Measurements from ENCODE around the gene SORCS3.

SORCS3 gene

DNA sequence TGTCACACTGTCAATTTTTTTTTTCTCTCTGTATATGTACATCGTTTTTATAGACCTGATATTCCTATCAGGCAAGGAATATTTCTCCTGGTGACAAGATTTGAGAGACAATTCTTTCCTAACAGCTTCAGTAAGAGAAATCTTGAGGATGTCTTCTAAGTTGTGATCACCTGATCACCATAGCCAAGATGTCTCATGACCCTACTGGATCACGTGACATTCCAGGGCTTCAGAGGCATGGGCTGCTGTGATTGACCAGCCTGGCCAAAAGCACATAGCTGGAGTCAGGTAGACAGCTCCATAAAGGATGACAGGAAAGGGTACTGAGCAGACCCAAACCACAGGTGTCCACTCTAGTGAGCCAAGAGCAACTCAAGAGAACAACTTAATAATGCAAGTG lies 444.9 kb downstream of the SORCS3 start:
- no peak for DNase-seq (ENCODE audit: low read depth in 2 of 2)

DNA sequence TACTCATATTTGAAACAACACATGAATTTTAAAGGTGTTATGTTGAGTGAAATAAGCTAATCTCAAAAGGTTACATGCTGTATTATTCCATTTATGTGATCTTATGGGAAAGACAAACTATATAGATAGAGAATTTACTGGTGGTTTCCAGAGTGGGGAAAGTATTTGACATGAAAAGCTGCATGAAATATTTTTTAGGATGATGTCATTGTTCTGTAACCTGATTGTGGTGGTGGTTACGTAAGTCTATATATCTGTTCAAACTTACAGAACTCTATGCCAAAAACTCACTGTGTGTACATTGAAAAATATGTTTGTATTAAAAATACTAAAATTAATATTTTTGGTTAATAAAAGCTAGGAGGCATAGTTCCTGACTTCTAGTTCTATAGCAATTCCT lies 453.0 kb downstream of the SORCS3 start:
- DNase-seq (ENCODE audit: low read depth in 2 of 2): no peak

DNA sequence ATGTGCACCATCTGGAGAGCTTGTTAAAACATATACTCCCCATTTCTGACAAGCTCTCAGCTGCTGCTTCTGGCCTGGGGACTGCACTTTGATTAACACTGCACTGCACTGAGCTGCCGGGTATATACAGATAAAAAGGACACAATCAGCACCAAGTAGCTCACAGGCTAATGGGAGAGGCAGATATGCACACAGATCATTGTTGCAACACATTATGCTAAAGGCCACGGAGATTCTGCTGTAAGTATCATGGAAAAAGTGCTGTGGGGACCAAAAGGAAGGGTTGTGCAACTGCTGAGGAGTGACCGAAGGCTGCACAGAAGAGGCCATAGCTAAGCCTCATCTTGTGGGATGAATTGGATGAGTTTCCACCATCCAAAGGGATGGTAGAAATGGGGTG lies 455.2 kb downstream of the SORCS3 start:
- no peak for DNase-seq (ENCODE audit: low read depth in 2 of 2)

DNA sequence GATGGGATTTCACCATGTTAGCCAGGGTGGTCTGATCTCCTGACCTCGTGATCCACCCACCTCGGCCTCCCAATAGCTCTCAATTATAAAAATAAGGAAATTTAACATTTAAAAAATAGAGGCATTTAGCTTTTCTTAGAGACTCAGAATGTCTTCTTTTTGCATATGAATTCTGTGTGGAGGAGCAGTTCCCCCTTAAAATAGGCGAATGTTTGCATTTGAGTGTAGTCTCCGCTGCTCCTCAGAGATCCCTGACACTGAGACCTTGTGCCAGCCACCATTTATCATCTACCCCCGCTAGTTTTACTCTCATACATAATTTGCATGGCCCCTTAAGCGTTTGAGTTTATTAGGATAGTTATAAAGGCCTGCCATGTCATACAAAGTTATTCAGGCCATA lies 461.9 kb downstream of the SORCS3 start:
- DNase-seq (ENCODE audit: low read depth in 2 of 2): no peak

DNA sequence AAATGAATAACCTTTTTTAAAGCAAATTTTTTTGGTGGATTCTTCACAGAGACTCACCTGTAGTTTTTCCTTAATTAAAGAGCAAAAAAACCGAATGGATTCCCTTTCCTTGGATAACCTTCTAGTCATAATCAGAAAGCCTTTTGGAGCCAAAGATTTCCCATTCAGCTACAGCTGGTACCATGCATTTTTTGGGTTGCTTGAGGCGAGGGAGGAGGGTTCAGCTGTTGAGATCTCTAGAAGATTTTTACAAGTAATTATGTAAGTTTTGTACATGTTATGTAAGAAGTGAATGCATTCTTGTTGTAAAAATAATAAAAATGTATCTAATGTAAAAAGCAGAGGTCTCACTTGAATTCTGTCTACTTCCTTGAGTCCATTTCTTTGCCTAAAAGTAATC lies 463.2 kb downstream of the SORCS3 start:
- DNase-seq (ENCODE audit: low read depth in 2 of 2): no peak

DNA sequence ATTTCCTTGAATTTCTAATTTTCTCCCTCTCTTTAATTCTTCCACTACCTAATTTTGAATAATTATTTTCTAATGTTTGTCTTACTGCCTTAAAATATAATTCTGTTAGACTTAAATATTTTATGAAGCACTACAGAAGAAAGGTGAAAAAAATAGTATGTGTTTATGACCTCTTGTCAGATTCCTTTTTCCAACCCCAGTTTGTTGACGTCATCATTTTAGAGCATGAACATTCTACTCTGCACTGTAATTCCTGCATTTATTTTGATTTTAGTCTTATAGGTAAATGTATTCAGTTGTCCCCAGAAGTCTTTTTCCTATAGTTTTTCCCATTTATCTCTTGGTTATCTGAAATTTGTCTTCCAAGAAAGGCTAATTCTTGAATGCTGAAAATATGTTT lies 468.1 kb downstream of the SORCS3 start:
- no peak for DNase-seq (ENCODE audit: low read depth in 2 of 2)

DNA sequence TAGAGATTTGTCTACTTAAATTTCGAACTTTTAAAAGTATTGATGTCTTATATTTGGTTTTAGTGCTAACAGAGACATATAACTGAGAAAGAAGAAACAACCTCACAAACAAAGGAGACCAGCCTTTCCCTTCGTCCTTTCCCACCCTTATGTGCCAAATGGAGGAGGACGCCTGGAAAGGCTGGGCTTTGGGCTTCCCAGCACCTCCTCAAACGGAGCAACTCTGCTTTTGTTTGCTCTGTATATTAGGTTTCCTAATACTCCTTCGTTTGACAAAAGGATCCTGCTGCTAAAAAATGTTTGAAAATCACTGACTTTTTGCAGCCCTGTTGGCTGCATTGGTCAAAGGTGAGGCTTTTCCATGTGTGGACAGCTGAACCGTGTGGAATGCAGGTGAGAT lies 471.8 kb downstream of the SORCS3 start:
- DNase-seq (ENCODE audit: low read depth in 2 of 2): no peak

DNA sequence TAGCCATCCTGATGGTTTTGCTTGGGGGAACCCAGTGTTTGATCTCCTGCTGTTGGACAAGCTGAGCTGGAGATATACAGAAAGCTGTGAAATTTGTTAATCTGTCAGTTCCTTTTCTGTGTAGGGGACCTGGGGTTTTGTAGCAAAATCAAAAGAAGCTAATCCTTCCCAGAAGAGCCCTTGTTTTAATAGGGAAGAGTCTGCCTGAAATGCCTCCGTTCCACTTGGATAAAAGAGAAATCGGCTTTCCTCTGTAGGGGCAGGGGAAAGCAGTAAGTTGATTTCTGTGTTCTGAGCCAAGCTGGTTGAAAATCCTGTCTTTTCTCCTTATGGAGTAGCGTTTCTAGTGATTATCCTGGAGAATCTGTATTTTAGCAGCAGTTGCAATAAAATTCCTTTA lies 472.6 kb downstream of the SORCS3 start:
- DNase-seq (ENCODE audit: low read depth in 2 of 2): no peak

DNA sequence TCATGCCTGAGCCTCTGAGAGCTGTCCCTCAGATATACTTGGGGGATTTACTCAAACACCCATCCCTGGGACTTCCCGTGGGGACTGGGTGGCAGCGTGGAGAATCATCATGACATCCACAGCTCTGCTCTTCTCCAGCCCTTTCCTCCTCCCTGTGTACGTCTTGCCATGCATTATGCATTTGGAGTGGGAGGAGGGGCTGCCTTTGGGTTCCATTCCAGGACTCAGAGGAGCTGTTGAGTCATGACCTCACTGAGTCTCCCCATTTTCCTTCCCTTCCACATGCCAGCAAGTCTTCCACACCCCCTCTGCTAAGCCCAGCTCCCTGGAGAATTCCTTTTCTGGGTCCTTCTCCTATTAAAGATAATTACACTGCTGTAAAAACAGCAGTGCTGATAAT lies 480.7 kb downstream of the SORCS3 start:
- DNase-seq (ENCODE audit: low read depth in 2 of 2): no peak

DNA sequence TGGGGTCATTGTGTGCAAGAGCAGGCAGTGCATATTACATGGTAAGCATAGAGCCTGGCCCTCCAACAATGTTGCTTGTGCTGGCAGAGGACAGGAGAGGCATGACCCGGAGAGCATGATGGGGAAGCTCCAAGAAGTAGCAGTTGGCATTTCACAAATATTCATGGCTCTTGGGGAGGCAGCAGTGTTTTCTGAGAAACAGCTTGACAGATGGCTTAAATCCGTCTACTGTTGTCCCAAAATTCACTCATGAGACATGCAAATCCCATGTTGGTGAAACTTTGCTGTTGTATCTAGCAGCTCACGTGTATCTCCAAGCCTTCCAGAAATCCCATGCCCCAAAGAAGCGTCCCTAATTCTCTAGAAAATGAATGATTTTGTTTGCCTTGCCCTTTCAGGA lies 487.0 kb downstream of the SORCS3 start:
- no peak for DNase-seq (ENCODE audit: low read depth in 2 of 2)

DNA sequence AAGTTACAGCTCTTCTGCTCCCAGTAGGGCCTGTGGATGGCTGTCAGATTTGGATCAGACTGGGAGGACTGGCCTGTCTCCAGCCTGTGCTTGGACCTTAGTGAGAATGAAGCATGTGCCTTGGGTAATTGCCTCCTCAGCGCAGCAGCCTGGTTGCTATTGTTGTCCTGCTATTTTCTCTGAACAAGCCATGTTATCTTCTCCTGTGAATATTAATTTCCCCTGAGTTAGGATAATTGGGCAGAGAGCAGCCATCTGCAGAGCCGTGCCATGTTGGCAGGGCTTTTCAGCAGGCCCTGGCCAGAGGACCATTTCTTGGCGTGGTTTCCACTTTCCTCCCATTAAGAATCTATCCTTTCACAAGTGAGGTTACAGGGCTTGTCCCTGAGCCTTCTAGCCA lies 497.3 kb downstream of the SORCS3 start:
- no peak for DNase-seq (ENCODE audit: low read depth in 2 of 2)

DNA sequence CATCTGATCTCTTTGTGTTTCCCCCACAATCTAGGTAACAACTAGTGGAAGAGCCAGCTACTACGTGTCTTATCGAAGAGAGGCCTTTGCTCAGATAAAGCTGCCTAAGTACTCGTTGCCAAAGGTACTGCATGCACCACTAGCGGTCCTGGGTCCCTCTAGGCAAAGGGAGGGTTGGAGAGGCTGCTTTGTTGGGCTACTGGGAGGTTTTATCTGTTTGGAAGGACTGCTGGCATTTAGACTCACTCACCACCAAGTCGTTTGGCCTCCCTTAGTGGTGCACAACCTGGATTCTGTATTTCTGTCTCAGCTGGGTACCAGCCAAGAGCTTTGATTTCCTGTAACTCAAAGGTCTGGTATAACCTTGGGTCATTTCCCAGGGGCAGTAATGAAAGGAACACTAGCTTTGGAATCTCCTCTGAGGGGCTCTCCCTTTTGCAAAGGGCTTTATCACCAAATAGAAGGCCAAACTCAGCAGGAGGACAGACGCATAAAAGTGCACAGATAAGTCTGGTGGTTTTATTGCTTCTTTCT lies 498.3 kb downstream of the SORCS3 start:
- DNase-seq (ENCODE audit: low read depth in 2 of 2): no peak

DNA sequence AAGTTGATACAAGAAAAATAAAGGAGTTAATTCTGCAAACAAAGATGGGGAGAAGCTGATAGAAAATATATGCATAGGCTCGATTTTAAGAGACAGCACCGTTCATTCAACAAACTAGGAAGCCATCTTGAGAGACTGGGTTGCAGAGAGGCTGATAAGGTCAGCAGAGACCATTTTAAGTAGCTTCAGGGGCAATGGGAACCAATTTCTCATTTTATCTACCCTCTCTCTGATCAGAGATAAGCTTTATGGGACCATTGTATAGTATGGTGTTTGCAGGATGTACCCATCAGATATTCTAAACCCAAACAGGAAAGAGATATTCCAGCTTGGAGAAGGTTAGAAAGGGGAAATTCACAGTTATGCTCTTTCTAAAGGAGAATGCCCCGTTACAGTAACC lies 499.5 kb downstream of the SORCS3 start:
- no peak for DNase-seq (ENCODE audit: low read depth in 2 of 2)

DNA sequence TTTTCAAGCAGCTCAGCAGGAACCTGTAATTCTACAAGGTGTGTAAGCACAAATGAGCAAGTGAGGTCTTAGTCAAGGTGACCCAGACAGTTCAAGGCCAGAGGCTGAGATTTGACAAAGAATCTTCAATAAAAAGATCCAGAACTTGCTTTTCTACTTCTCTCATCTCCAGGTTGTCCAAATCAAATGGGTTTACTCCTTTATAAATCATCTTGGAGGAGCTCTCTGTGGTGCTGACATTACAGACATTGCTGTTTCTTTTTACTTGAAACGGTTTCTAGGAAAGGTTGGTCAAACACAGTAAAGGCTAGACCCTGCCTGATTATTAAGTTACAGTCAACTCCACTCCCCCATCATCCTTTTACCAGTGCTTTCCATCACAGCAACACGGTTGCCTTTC lies 504.6 kb downstream of the SORCS3 start:
- no peak for DNase-seq (ENCODE audit: low read depth in 2 of 2)

DNA sequence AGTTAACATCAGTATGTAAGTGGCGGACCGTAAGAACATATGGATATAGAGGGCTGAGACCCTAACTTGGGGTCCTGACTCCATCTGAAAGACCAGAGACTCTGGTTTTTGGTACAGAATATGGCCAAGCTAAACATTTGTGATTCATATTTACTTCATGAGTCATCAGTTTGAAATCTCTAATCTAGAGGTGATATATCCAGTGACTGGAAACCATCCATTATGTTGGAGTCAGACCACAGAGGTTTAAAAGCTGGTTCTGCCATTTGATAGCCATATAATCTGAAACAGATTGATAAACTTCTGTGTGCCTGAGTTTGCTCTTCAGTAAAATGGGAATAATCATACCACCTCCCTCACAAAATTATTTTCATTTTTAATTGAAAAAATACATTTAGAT lies 505.3 kb downstream of the SORCS3 start:
- no peak for DNase-seq (ENCODE audit: low read depth in 2 of 2)

DNA sequence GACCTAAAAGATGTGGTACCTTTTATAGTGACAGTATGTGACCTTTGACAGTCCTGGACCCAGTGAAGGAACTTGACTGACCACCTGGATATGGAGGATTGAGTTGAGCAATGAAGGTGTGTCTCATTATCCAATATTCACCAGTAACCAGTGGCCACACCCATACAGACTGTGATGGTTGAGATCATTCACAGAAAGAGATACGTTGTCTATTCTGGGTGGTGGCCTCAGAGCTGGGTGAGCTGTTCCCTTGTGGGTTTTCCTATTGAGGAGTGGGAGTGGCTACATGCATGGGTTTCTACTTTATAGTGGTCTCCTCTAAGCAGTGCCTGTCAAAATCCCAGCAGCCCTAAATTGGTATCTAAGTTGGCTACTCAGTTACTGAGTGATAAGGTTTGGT lies 507.4 kb downstream of the SORCS3 start:
- no peak for DNase-seq (ENCODE audit: low read depth in 2 of 2)

DNA sequence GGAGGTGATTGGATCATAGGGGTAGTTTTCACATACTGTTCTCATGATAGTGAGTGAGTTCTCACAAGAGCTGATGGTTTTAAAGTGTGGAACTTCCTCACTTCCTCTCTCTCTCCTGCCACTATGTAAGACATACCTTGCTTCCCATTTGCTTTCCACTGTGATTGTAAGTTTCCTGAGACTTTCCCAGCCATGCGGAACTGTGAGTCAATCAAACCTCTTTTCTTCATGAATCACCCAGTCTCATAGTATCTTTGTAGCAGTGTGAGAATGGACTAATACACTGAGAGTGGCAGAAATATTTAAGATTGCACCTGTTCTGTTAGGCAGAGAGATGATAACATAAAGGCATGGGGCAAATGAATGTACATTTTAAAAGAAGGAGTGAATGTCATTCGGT lies 507.8 kb downstream of the SORCS3 start:
- DNase-seq (ENCODE audit: low read depth in 2 of 2): no peak

DNA sequence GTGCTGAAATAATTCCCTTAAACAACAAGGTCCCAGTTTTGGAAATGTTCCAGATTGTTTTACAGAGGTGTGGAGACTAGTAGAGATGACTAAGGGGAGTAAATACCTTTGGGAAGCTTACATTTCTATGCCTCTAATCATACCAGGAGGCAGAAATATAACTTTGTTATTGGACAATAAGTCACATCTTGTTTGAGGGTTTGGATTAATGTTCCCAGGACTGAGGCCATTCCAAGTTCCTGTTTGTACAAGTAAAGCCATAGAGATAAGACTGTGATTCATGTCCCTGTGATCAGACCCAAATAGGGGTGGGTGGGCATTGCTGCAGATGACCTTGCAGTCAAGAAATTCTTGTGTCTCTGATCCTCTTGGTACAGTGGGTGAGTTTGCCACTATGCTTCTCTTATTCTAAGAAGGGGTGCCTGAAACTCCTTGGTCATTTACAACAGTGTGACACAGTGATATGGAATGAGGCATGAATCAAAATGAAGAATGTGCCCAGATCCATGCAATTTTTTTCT lies 508.3 kb downstream of the SORCS3 start:
- no peak for DNase-seq (ENCODE audit: low read depth in 2 of 2)

DNA sequence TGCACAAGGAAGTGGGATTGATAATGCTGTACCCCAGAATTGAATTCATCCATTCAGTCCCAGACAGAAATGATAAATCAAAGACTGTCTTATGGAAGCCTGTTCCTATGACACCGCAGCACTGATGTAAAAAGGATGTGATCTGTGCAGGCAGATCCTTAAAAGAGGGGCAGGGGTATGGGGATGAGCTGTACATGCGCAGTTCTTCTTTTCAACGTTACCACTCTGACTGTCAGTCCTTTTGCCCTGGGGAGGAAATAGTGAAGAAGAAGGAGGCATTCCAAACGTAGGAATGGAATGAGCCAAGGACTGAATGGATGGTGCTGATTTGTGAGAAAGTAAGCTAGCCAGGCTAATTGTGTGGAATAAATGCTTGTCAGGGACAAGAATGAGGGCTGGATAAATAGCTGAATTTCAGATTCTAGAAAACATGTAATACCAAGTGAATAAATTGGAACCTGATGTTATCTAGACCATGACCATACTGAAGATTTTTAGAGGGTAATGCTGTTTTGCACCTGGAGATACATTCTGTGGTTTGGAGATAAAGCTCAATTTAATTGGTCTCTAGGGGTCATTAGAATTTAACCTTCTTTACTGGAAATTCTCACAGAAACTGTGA lies 509.3 kb downstream of the SORCS3 start:
- no peak for DNase-seq (ENCODE audit: low read depth in 2 of 2)

DNA sequence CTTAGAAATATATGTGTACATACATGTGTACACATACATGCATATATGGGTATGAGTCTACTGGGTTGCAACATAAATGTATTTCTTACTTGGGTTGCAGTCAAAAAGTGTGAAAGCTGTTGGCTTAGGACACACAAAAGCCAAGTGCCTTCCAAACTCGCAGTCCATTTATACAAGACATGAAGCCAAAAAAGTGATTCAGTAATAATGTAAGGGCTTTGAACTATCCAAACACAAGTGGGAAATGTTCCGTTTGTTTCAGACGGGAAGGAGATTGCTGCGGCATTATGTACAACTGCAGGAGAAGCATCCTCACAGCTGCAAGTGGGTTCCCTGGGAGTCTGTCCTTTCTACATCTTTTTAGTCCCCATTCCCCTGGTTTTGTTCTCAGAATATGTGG lies 513.6 kb downstream of the SORCS3 start:
- no peak for DNase-seq (ENCODE audit: low read depth in 2 of 2)

DNA sequence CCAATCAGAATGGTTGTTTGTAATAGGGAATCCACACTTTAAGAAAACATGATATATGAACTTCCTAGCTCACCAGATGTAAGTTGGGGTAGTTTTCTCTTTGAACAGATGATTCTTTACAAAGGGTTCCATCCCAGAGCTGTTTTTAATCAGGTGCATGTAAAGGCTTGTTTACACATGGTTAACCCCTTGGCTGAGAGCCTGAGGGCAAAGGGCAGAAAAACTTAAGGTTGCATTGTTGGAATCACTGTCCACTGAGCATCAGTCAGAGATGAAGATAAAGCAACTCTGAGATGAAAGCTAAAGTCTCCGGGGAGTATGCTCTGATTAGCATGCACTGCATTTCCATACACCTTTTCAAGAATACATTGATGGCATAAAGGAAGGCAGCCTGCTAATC lies 518.2 kb downstream of the SORCS3 start:
- no peak for DNase-seq (ENCODE audit: low read depth in 2 of 2)

DNA sequence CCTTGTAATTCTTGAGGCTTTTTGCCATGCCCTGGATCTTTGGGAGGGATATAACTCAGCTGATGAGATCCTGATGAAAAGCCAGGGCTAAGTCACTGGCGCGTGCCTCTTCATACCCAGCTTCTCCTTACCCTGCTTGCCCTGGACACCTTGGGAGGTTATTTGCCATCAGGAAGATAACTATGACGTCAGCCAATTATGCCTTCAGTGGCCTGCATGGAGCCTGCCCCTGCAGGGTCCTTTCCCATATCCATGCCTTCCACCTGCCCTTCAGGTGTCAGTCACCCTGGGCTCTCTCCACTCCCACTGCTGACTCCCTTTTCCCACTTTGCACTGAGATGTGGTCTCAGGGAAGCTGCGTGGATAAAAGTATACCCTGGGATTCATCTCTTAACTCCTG lies 520.1 kb downstream of the SORCS3 start:
- no peak for DNase-seq (ENCODE audit: low read depth in 2 of 2)

DNA sequence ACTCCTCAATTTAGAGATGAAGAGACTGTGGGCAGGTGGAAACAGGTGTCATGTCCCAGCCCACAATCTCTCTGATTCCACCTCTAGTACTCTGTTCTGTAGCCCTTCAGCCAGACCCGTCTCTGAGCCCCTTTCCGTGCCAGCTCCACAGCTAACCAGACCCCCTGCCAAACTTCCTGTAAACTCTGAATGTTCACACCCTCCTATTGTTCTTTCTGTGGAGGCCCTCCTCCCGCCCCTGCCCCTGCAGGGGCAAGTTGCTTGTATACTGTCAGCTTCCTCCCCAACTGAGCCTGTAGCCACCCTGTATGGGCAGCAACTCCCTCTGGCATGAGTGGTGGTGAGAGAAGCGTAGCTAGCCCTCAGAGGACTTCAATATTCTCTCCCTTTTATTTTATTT lies 520.7 kb downstream of the SORCS3 start:
- no peak for DNase-seq (ENCODE audit: low read depth in 2 of 2)

DNA sequence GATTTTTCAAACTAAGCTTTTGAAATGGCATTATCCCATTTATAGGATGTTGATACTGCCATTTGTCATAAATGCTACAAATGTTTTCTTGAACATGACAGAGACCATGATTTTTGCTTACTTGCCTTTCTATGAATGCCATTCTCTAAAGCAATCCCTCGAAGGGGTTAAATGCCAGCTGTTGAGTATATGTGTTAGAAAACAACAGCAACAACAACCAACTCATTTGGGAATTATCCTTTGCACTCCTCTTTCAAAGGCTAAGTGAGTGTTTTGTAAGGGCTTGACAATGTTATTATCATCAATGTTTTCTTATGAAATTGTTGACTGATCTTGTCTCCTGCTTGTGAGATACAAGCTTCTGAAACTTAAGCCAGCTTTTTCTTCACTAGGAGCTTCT lies 529.4 kb downstream of the SORCS3 start:
- no peak for DNase-seq (ENCODE audit: low read depth in 2 of 2)
